ENCODE data around the gene NLRP7.
"Not testable (repeated sequence)": the region's sequence is repeated elsewhere in the genome, so short reads cannot be mapped to it uniquely, and the experiment has no call there.

Gene NLRP7

DNA sequence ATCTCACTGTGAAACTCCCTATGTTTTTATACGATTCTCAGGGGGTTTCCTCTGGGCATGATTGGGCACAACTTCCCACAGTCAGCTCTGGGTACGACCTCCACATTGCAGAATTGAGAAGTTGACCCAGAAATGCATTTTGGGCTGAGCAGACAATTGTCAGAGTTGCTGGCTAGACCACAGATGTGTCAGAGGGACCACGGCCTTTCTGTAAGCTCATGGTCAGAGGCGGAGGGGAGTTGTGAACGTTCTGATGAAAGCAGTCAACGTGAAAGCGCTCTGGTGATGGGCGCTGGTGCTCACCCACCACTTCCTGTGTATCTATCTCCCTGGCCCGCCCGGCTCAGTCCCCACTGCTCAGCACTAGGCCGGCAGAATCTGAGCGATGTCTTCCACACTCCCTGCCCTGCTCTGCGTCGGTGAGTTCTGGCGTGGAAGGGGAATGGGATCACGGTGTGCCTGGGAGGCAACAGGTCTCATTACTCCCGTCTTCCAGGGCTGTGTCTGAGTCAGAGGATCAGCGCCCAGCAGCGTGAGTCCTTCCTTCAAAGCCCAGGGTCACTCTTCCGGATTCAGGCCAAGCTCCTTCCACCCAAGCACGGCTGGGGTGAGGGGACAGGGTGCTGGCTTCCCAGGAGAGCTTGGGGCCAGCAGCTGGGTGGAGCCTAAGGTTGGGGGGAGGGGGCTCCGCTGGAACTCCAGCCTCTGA lies 41.4 kb downstream of the NLRP7 start, which contains the start of gene NCR1:
Gene NCR1, plus strand, starts transcription at position 346 of the 709 bp plus-strand sequence. Its CDS starts 40 bp downstream, at position 386.
- no peak for TF ChIP-seq CTCF (IDR thresholded peaks at IDR 0.05; ENCODE audit: insufficient read depth, low read depth, low read length, missing control alignments)
- peak; percentile 54 for DNase-seq (ENCODE audit: low read depth)
- no peak within 1 kb of the TSS for H3K4me3 ChIP-seq (ENCODE audit: low read depth, low read length)

GRCh38 chr19:54905421-54905802 lies 41.9 kb downstream of the NLRP7 start:
- no peak overlapping the region for H3K4me3 ChIP-seq (ENCODE audit: low read depth, low read length)
- DNase-seq (ENCODE audit: low read depth): no peak
- TF ChIP-seq CTCF (IDR thresholded peaks at IDR 0.05; ENCODE audit: insufficient read depth, low read depth, low read length, missing control alignments): no peak

GRCh38 chr19:54904261-54904660 lies 43.1 kb downstream of the NLRP7 start:
- not testable (repeated sequence) for H3K4me3 ChIP-seq (ENCODE audit: low read depth, low read length); DNase-seq (ENCODE audit: low read depth)

GRCh38 chr19:54903303-54903702 lies 44.0 kb downstream of the NLRP7 start:
- DNase-seq (ENCODE audit: low read depth): no peak
- no peak for TF ChIP-seq CTCF (IDR thresholded peaks at IDR 0.05; ENCODE audit: insufficient read depth, low read depth, low read length, missing control alignments)

GRCh38 chr19:54902061-54902460 lies 45.3 kb downstream of the NLRP7 start:
- no peak overlapping the region for H3K4me3 ChIP-seq (ENCODE audit: low read depth, low read length)
- DNase-seq (ENCODE audit: low read depth): no peak
- TF ChIP-seq CTCF (IDR thresholded peaks at IDR 0.05; ENCODE audit: insufficient read depth, low read depth, low read length, missing control alignments): no peak

More at GRCh38 chr19:54903303-54903702, 44.0 kb downstream of the NLRP7 start:
- no peak overlapping the region for H3K4me3 ChIP-seq (ENCODE audit: low read depth, low read length)

GRCh38 chr19:54901153-54901552 lies 46.2 kb downstream of the NLRP7 start:
- DNase-seq (ENCODE audit: low read depth): not testable (repeated sequence)

GRCh38 chr19:54899646-54900045 lies 47.7 kb downstream of the NLRP7 start:
- DNase-seq (ENCODE audit: low read depth); H3K4me3 ChIP-seq (ENCODE audit: low read depth, low read length): not testable (repeated sequence)

More at GRCh38 chr19:54901153-54901552, 46.2 kb downstream of the NLRP7 start:
- not testable (repeated sequence) for H3K4me3 ChIP-seq (ENCODE audit: low read depth, low read length)

GRCh38 chr19:54898685-54899084 lies 48.6 kb downstream of the NLRP7 start:
- H3K4me3 ChIP-seq (ENCODE audit: low read depth, low read length); DNase-seq (ENCODE audit: low read depth): not testable (repeated sequence)

GRCh38 chr19:54896036-54896435 lies 51.3 kb downstream of the NLRP7 start:
- DNase-seq (ENCODE audit: low read depth): no peak
- H3K4me3 ChIP-seq (ENCODE audit: low read depth, low read length): no peak overlapping the region
- no peak for TF ChIP-seq CTCF (IDR thresholded peaks at IDR 0.05; ENCODE audit: insufficient read depth, low read depth, low read length, missing control alignments)

DNA sequence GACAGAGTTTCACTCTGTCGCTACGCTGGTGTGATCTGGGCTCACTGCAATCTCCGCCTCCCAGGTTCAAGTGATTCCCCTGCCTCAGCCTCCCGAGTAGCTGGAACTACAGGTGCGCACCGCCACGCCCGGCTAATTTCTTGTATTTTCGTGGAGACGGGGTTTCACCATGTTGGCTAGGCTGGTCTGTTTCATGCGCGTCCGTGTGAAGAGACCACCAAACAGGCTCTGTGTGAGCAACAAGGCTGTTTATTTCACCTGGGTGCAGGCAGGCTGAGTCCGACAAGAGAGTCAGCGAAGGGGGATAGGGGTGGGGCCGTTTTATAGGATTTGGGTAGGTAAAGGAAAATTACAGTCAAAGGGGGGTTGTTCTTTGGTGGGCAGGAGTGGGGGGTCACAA lies 53.2 kb downstream of the NLRP7 start:
- not testable (repeated sequence) for H3K4me3 ChIP-seq (ENCODE audit: low read depth, low read length); DNase-seq (ENCODE audit: low read depth)

Data from GM12865 (cell line).